SK-N-MC (cell line): Measurements from ENCODE around the gene MXRA7.
"Not testable (repeated sequence)": the region's sequence is repeated elsewhere in the genome, so short reads cannot be mapped to it uniquely, and the experiment has no call there.

Source experiments
- EZH2 ChIP-seq: fragments of 200-600 bp; sonication (generic); IDR thresholded peaks from one replicate; pipeline ENCODE4 v1.6.1; 2017; ENCODE audit warnings: antibody characterized with exemption
- POLR2AphosphoS5 ChIP-seq: IDR thresholded peaks from 2 replicates; pipeline ENCODE4 v1.6.1; 2012; ENCODE audit warnings: mild to moderate bottlenecking, low read depth, low read length, borderline replicate concordance

DNA sequence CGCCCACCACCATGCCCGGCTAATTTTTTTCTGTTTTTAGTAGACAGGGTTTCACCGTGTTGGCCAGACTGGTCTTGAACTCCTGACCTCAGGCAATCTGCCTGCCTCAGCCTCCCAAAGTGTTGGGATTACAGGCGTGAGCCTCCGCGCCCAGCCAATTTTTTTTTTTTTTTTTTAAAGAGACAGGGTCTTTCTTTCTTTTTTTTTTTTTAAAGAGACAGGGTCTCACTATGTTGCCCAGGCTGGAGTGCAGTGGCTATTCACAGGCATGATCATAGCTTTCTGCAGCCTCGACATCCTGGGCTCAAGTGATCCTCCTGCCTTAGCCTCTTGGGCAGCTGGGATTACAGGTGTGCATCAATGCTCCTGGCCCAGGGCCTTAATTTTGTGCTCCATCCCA lies 1.6 kb upstream of the MXRA7 start:
- not testable (repeated sequence) for TF ChIP-seq EZH2, POLR2AphosphoS5
